ENCODE data around the gene CARD19.

The CARD19 gene

DNA sequence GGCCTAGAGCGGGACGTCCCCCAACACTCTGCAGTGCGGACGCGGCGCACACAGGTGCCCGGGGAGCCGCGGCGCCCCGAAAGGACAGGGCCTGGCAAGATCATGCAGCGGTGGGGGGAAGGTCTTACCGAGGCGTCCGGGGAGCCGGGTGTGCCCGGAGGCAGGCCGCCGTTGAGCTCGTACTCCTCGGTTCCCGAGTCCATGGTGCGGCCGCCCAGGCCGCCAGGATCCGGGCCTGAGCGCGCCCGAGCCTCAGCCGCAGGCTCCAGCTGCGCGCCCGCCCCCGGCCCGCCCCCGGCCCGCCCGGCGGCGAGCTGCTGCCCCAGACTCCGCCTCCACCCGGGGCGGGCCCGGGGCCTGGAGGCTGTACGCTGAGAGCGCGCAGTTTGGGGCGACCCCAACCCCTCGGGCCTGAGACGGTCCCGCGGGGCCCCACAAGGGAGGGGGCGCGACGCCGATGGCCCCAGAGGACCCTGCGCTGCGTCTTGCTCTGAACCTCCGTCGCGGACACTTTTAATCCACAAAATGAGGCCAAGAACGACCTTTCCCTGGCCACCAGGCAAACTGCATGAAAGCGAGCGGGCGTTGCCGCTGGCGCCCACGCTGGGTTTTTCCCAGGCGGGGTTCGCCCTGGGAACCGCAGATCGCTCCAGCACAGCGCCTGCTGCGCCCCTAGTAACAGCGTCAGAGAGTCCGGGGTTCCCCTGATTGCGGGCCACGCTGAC lies 38.2 kb downstream of the CARD19 start, which contains the start of gene NINJ1:
NINJ1 (minus strand) TSS at position 237 of the 725 bp plus-strand sequence; CDS start at position 203, 34 bp downstream.
- peak; percentile 81 for DNase-seq (ENCODE audit: low read depth)
- TF ChIP-seq, protein P1, sequence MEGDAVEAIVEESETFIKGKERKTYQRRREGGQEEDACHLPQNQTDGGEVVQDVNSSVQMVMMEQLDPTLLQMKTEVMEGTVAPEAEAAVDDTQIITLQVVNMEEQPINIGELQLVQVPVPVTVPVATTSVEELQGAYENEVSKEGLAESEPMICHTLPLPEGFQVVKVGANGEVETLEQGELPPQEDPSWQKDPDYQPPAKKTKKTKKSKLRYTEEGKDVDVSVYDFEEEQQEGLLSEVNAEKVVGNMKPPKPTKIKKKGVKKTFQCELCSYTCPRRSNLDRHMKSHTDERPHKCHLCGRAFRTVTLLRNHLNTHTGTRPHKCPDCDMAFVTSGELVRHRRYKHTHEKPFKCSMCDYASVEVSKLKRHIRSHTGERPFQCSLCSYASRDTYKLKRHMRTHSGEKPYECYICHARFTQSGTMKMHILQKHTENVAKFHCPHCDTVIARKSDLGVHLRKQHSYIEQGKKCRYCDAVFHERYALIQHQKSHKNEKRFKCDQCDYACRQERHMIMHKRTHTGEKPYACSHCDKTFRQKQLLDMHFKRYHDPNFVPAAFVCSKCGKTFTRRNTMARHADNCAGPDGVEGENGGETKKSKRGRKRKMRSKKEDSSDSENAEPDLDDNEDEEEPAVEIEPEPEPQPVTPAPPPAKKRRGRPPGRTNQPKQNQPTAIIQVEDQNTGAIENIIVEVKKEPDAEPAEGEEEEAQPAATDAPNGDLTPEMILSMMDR (IDR thresholded peaks at IDR 0.05; ENCODE audit: insufficient read depth, low read depth, low read length, missing control alignments), result no peak
- H3K4me3 ChIP-seq (ENCODE audit: low read depth, low read length), result peak within 1 kb of the TSS; percentile 76

DNA sequence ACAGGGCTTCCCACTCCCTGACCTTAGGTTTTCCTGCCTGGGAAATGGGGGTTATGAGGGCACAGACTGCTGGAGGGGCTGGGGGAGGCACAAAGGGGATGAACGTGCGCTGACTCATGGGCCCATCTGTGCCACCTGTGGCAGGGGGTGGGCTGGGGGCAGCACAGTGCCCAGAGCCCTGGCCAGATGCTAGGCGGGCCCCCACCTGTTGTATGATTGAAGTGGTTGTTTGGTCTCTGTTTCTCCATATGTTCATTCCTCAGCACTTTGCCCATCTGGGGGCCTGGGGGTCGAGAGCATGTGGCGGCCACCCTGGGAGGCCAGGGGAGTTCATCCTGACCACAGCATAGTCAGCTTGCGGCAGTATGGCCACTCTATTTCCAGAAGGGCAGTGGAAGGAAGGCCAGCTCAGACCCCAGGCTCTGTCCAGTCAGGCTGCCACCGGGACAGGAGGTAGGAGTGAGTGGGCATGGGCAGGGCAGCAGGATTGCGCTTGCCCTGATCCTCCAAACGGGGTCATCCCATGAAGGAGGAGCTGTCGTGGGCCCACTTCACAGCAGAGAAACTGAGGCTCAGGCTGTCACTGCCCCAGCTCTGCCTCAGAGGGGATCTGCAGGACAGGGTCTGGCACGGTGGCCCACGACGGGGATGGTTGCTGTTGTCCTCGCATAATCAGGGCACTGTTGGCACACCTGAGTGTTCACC lies 38.9 kb downstream of the CARD19 start:
- TF ChIP-seq, protein P1 (IDR thresholded peaks at IDR 0.05; ENCODE audit: insufficient read depth, low read depth, low read length, missing control alignments), result no peak
- peak overlapping the region; percentile 76 for H3K4me3 ChIP-seq (ENCODE audit: low read depth, low read length)
- DNase-seq (ENCODE audit: low read depth), result no peak

DNA sequence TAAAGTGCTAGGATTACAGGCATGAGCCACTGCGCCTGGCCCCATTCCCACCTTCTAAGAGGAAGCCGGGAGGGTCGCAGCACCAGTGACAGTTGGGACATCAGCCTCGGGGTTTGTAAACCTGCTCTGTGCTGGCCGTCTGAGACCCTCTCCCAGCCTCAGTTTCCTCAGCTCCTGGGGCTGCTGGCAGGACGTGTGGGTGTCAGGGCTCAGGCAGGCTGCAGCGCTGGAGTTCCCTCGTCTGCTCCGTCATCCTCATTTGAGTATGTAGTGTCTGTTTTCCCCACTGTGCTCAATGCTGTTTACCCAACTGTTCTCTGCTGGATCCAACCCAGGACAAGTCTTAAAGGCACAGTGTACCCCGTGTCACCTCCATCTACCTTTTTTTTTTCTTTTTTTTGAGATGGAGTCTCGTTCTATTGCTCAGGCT lies 40.0 kb downstream of the CARD19 start:
- DNase-seq (ENCODE audit: low read depth), result no peak
- H3K4me3 ChIP-seq (ENCODE audit: low read depth, low read length), result no peak overlapping the region
- TF ChIP-seq, protein P1 (IDR thresholded peaks at IDR 0.05; ENCODE audit: insufficient read depth, low read depth, low read length, missing control alignments), result no peak

DNA sequence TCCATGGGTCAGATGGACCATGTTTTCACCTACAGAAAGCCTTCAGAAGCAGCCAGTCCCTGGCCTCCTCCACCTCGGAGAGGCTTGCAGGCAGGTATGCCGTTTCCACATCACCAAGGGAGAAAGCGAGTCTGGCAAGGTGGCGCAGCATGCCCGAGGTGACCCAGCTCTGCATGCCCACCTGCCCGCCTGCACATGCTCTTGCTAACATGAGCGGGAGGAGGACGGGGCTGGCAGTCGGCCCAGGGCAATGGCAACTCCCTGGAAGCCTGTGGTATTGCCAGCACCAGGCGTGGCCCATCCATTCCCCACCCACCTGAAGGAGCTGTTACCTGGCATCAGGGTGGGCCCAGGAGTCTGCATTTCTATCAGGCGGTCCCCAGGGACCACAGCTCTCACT lies 41.3 kb downstream of the CARD19 start:
- H3K4me3 ChIP-seq (ENCODE audit: low read depth, low read length), result no peak overlapping the region
- DNase-seq (ENCODE audit: low read depth), result no peak
- TF ChIP-seq, protein P1 (IDR thresholded peaks at IDR 0.05; ENCODE audit: insufficient read depth, low read depth, low read length, missing control alignments), result no peak

DNA sequence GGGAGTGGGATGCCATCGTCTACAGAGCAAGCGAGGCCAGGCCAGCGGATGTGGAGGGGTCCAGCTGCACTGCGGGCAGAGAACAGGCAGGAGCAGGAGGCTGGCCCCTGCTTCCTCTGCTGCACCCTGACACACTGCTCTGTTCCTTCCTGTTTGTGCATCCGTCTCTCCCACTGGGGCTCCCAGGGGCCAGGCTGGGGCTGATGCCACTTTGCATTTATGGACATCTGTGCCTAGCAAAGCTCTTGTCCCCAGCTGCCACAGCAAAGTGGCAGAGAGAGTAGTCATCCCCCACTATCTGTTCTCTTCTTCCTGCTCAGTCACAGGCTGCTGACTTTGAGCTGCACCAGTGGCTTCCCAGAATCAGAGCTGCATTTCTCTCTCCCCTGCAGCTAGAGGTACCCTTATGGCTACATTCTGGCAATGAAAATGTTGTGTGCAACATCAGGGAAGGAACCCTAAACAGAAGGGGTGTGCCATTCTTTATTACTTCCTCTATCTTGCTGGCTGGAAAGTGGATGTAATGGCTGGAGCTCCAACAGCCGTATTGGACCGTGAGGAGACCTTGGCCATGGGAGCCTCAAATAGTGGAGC lies 42.3 kb downstream of the CARD19 start:
- peak; percentile 32 for DNase-seq (ENCODE audit: low read depth)
- TF ChIP-seq, protein P1 (IDR thresholded peaks at IDR 0.05; ENCODE audit: insufficient read depth, low read depth, low read length, missing control alignments), result no peak

DNA sequence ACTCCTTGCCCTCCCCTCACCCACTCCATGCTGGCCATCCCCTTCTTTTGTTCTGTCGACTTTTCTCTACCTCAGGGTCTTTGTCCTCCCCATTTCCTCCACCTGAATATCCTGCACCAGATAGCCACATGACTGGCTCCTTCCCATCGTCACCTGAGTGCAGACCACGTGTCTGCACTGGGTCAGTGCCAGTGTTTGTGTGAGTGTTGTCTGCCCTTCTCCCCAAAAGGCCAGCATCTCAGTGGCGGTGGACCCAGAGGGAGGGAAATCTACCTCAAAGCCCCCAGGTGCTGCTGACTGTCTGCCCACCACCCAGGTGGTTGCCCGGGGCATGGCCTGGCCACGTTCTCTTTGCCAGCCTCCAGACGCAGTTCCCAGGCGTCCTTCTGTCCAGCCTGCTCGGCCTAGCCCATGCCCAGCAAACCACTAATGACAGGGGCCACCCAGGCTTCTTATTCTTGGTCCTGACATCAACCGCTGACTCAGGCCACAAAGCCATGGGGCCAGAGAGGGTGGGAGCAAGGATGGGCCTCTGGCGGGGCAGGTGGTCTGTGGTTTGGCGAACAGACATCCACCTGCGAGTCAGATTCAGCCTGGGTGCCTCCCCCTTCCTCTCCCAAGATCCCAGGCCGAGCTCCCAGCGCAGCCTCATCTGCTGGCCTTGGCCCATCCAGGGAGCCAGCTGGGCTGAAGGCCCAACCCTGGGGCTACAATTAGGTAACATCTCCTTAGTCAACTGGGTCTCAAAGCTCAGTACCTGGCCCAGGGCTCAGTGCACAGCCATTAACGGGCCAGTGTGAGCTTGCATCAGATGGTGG lies 43.6 kb downstream of the CARD19 start:
- no peak overlapping the region for H3K4me3 ChIP-seq (ENCODE audit: low read depth, low read length)
- TF ChIP-seq, protein P1 (IDR thresholded peaks at IDR 0.05; ENCODE audit: insufficient read depth, low read depth, low read length, missing control alignments), result no peak
- DNase-seq (ENCODE audit: low read depth), result no peak

More for the DNA sequence above, 42.3 kb downstream of the CARD19 start:
- no peak overlapping the region for H3K4me3 ChIP-seq (ENCODE audit: low read depth, low read length)

All from GM12865 (cell line).